ENCODE results near the gene DNER.

- TF ChIP-seq ZNF274 (IDR thresholded peaks at IDR 0.05; ENCODE audit: low read depth, low read length) (no peak), YY1 (IDR thresholded peaks at IDR 0.05; ENCODE audit: insufficient read depth, insufficient read length) (no peak)
Measured at GRCh38 chr2:229719926-229720647, 5.7 kb upstream of the DNER start.
